Loucy (cell line): ENCODE measurements around the gene IL36B.

Source experiments
- H2AFZ ChIP-seq: fragments of 200-600 bp; sonication (generic); 2 replicates; pipeline ENCODE4 v1.6.0; 2016; ENCODE audit warnings: antibody characterized with exemption, mild to moderate bottlenecking, low read length, moderate library complexity
- H3F3A ChIP-seq: fragments of 200-600 bp; 2 replicates; pipeline ENCODE4 v1.6.0; 2016; ENCODE audit warnings: antibody characterized with exemption, low read depth, mild to moderate bottlenecking
- H3K27me3 ChIP-seq: fragments of 200-600 bp; sonication (generic); 2 replicates; pipeline ENCODE4 v1.6.1; 2014; ENCODE audit warnings: low read length, mild to moderate bottlenecking; ENCODE audit not compliant: insufficient read depth, poor library complexity, severe bottlenecking
- H3K36me3 ChIP-seq: fragments of 200-600 bp; sonication (generic); 2 replicates; pipeline ENCODE4 v1.6.1; 2016; ENCODE audit warnings: low read length; ENCODE audit not compliant: insufficient read depth
- H3K4me1 ChIP-seq: fragments of 200-600 bp; sonication (generic); 2 replicates; pipeline ENCODE4 v1.5.1; 2014; ENCODE audit warnings: low read length, mild to moderate bottlenecking; ENCODE audit not compliant: insufficient read depth, poor library complexity, severe bottlenecking
- H3K4me2 ChIP-seq: fragments of 200-600 bp; sonication (generic); 2 replicates; pipeline ENCODE4 v1.6.0; 2014; ENCODE audit warnings: antibody characterized with exemption, low read length, low read depth, mild to moderate bottlenecking; ENCODE audit not compliant: poor library complexity, severe bottlenecking
- H3K4me3 ChIP-seq: fragments of 200-600 bp; sonication (generic); 2 replicates; pipeline ENCODE4 v1.5.1; 2014; ENCODE audit warnings: low read length, mild to moderate bottlenecking, mixed read lengths; ENCODE audit not compliant: poor library complexity, severe bottlenecking
- H3K79me2 ChIP-seq: fragments of 200-600 bp; sonication (generic); 2 replicates; pipeline ENCODE4 v1.6.1; 2014; ENCODE audit warnings: low read length; ENCODE audit not compliant: insufficient read depth
- H3K9ac ChIP-seq: fragments of 200-600 bp; sonication (generic); 2 replicates; pipeline ENCODE4 v1.6.0; 2014; ENCODE audit warnings: mild to moderate bottlenecking, low read depth, low read length, moderate library complexity; ENCODE audit not compliant: poor library complexity, severe bottlenecking
- H3K9me2 ChIP-seq: fragments of 200-600 bp; sonication (generic); replicated peaks from 2 replicates; pipeline ENCODE4 v1.6.1; 2016; ENCODE audit warnings: low read depth, low read length, mixed read lengths
- H3K9me3 ChIP-seq: fragments of 200-600 bp; sonication (generic); 2 replicates; pipeline ENCODE4 v1.6.1; 2014; ENCODE audit warnings: mild to moderate bottlenecking, antibody characterized with exemption, low read length, low read depth; ENCODE audit not compliant: insufficient read depth
- H4K20me1 ChIP-seq: fragments of 200-600 bp; sonication (generic); 2 replicates; pipeline ENCODE4 v1.6.0; 2014; ENCODE audit warnings: antibody characterized with exemption, low read length, mild to moderate bottlenecking; ENCODE audit not compliant: insufficient read depth, poor library complexity, severe bottlenecking
- EZH2phosphoT487 ChIP-seq: fragments of 200-600 bp; IDR thresholded peaks from 2 replicates; pipeline ENCODE4 v1.6.1; 2018; ENCODE audit warnings: antibody characterized with exemption, mild to moderate bottlenecking, moderate library complexity, borderline replicate concordance
- TF ChIP-seq, protein P1 (sequence below): fragments of 200-600 bp; sonication (generic); conservative IDR thresholded peaks from 2 replicates; pipeline ENCODE4 v1.5.1; 2014; ENCODE audit warnings: mild to moderate bottlenecking, antibody characterized with exemption, low read length

IL36B gene

DNA sequence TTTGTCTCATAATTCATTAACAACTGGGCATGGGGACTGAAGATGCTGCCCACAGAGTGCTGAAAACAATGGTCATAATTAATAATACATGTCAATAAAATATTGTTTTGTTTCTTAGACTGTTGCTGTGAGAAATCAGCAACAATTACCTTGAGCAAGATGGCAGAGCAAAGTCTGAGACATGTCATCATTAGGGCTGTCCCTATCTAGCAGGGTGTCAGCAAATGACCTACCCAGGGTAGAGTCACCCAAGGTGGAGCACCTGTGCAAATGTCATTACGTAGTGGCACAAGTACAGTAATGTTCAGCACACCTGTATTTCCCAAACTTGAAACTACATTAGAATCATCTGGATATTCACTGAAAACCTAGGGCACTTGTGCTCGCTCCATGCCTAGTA is 58.0 kb downstream of the IL36B start:
- no peaks in the 10 kb centered on the region for H3K36me3 ChIP-seq
- H3K27me3 ChIP-seq, result peaks cover 11% of the 10 kb centered on the region
- no peak overlapping the region for H3K4me3 ChIP-seq
- no peaks in the 10 kb centered on the region for H3K79me2 ChIP-seq
- no peak overlapping the region for H3K4me2 ChIP-seq
- TF ChIP-seq, protein P1, sequence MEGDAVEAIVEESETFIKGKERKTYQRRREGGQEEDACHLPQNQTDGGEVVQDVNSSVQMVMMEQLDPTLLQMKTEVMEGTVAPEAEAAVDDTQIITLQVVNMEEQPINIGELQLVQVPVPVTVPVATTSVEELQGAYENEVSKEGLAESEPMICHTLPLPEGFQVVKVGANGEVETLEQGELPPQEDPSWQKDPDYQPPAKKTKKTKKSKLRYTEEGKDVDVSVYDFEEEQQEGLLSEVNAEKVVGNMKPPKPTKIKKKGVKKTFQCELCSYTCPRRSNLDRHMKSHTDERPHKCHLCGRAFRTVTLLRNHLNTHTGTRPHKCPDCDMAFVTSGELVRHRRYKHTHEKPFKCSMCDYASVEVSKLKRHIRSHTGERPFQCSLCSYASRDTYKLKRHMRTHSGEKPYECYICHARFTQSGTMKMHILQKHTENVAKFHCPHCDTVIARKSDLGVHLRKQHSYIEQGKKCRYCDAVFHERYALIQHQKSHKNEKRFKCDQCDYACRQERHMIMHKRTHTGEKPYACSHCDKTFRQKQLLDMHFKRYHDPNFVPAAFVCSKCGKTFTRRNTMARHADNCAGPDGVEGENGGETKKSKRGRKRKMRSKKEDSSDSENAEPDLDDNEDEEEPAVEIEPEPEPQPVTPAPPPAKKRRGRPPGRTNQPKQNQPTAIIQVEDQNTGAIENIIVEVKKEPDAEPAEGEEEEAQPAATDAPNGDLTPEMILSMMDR, result no peak
- TF ChIP-seq EZH2phosphoT487, result no peak
- no peaks in the 10 kb centered on the region for H3F3A ChIP-seq
- no peaks in the 10 kb centered on the region for H3K9me2 ChIP-seq
- H3K9me3 ChIP-seq, result no peaks in the 10 kb centered on the region; the same call in 1 of the 2 replicates
- H4K20me1 ChIP-seq, result no peaks in the 10 kb centered on the region
- H2AFZ ChIP-seq, result no peak overlapping the region
- no peak overlapping the region for H3K9ac ChIP-seq
- peaks cover 16% of the 10 kb centered on the region for H3K4me1 ChIP-seq

DNA sequence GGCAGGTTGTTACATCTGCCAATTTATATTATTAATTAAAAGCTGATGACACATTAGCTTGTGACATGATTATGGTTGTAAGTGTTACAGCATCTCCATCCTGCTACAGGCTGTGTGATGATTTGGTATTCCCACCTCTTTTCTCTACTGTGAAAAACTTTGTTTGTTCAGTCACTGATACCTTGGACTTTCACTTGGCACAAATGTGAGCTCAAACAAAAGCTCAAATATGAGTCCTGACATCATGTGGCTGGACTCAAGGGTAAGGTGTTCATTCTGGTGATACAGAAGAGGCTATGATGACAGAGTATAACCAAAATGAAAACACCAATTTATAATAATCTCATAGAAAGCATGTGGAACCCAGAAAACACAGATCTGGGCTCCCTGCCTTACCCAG is 58.8 kb downstream of the IL36B start:
- no peak overlapping the region for H2AFZ ChIP-seq
- H3K27me3 ChIP-seq, result peaks cover 11% of the 10 kb centered on the region
- no peaks in the 10 kb centered on the region for H3K36me3 ChIP-seq
- TF ChIP-seq, protein P1, result no peak
- TF ChIP-seq EZH2phosphoT487, result no peak
- no peaks in the 10 kb centered on the region for H3F3A ChIP-seq
- no peak overlapping the region for H3K9ac ChIP-seq
- no peak overlapping the region for H3K4me3 ChIP-seq
- no peak overlapping the region for H3K4me2 ChIP-seq
- no peaks in the 10 kb centered on the region for H3K79me2 ChIP-seq
- H3K9me2 ChIP-seq, result no peaks in the 10 kb centered on the region
- peaks cover 16% of the 10 kb centered on the region for H3K4me1 ChIP-seq
- H3K9me3 ChIP-seq, result no peaks in the 10 kb centered on the region; the same call in 1 of the 2 replicates
- no peaks in the 10 kb centered on the region for H4K20me1 ChIP-seq

DNA sequence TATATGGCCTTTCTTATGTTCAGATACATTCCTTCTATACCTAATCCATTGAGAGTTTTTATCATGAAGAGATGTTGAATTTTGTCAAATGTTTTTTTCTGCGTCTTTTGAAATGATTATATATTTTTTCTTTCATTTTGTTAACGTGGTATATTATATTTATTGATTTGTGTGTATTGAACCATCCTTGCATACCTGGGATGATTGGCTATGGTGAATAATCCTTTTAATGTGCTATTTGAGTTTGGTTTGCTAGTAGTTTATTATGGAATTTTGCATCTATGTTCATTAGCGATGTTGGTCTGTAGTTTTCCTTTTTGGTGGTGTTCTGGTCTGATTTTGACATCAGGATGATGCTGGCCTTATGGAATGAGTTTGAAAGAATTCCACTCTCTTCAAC is 63.1 kb downstream of the IL36B start:
- no peaks in the 10 kb centered on the region for H3K9me2 ChIP-seq

More for the DNA sequence above, 63.1 kb downstream of the IL36B start:
- Histone ChIP-seq H4K20me1 (no peaks in the 10 kb centered on the region), H3K4me3 (no peak overlapping the region), H3K9me3 (no peaks in the 10 kb centered on the region; the same call in 1 of the 2 replicates), H3K27me3 (peaks cover 11% of the 10 kb centered on the region), H2AFZ (no peak overlapping the region), H3K4me1 (no peaks in the 10 kb centered on the region), H3K36me3 (no peaks in the 10 kb centered on the region), H3K4me2 (no peak overlapping the region), H3K79me2 (no peaks in the 10 kb centered on the region), H3K9ac (no peak overlapping the region), H3F3A (no peaks in the 10 kb centered on the region)
- TF ChIP-seq, protein P1, result no peak
- no peak for TF ChIP-seq EZH2phosphoT487
